ENCODE data around the gene STAT5B. TPM values are rescaled to one million over a fixed set of nuclear protein-coding genes. Genes with fewer than 3 reads are reported as not detected.

STAT5B gene
- total and polyA plus RNA-seq, 9 of the 15 experiments (the other 6 are each of a cell fraction or from before 2014, with no cell fraction given), result 20.8 to 176 (median 92.4) TPM

DNA sequence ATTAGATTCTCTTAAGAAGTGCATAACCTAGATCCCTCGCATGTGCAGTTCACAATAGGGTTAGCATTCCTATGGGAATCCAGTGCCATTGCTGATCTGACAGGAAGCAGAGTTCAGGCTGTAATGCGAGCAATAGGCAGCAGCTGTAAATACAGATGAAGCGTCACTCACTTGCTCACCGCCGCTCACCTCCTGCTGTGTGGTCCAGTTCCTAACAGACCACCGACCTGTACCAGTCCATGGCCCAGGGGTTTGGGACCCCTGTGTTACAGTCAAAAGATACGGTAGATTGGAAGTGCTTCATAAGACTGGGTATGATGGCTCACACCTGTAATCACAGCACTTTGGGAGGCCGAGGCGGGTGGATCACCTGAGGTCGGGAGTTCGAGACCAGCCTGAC is 14.9 kb upstream of the STAT5B start:
- H3K27ac ChIP-seq (ENCODE audit: extremely low read depth, low read depth, low read length), result peak overlapping the region; percentile 46; the same call in 2 of the 3 replicates
- ATAC-seq, result no peak
- peaks cover 68% of the 10 kb centered on the region for H3K36me3 ChIP-seq (ENCODE audit: control insufficient read depth, insufficient read depth, low read length)
- no peaks in the 10 kb centered on the region for H3K9me1 ChIP-seq (ENCODE audit: control insufficient read depth, insufficient read depth, low read length)
- no peak for FAIRE-seq
- no peaks in the 10 kb centered on the region for H3K9me3 ChIP-seq (replicated peaks; ENCODE audit: control insufficient read depth, insufficient read depth, low read depth, low read length)
- in situ Hi-C loops (cut with MboI), result no loop called here
- H3K4me3 ChIP-seq, result peak overlapping the region; percentile 88
- H3K27me3 ChIP-seq (ENCODE audit: control insufficient read depth in 2 of 2, insufficient read depth in 2 of 2, low read length in 2 of 2), result no peaks in the 10 kb centered on the region
- intact Hi-C loops (cut with micrococcal nuclease), result no loop called here
- POLR2A ChIA-PET, result interaction anchor here (0.8 to 2.7 kb wide), 6 partner anchors 10 to 69 kb away, joined by 3 to 13 read pairs (median 6); no protein-coding TSS in a partner anchor
- H2AFZ ChIP-seq (ENCODE audit: low read depth, low read length), result no peak overlapping the region
- BruUV-seq (replicated peaks), result no TSS peak
- H3K4me2 ChIP-seq (ENCODE audit: insufficient read depth, low read length), result peak overlapping the region; percentile 88
- H3K9ac ChIP-seq (ENCODE audit: insufficient read depth in 1 of 2, low read depth in 2 of 2, low read length in 2 of 2), result peak overlapping the region; percentile 83 to 97
- peaks cover 99% of the 10 kb centered on the region for H3K79me2 ChIP-seq (ENCODE audit: control insufficient read depth, insufficient read depth, low read length)
- H3K4me1 ChIP-seq (replicated peaks in 1 of 2; ENCODE audit: control insufficient read depth in 2 of 2, insufficient read depth in 2 of 2, low read length in 2 of 2), result peaks cover 24 to 44% of the 10 kb centered on the region in 2 experiments
- DNase-seq (ENCODE audit: extremely low read depth in 1 of 4, low spot score in 3 of 4), result no peak
- CTCF ChIA-PET (ENCODE audit: low intra/inter-chr PET ratio), result no interaction called here
- 3% methylated on average over 11 of the region's 11 CpGs for WGBS (ENCODE audit: insufficient coverage, low coverage, missing lambda C conversion rate)
- no peaks in the 10 kb centered on the region for H4K20me1 ChIP-seq (replicated peaks; ENCODE audit: control insufficient read depth, insufficient read depth, low read length)
- TF ChIP-seq SOX6 (IDR thresholded peaks at IDR 0.05) (no peak), ZC3H11A (IDR thresholded peaks at IDR 0.05; ENCODE audit: low read depth, low read length) (no peak), MEIS2 (IDR thresholded peaks at IDR 0.05; ENCODE audit: partially characterized antibody) (peak; percentile 28), RFX7 (CRISPR knock-in tag; IDR thresholded peaks at IDR 0.05) (no peak), SMARCB1 (IDR thresholded peaks at IDR 0.05; ENCODE audit: insufficient read length, low read depth) (no peak), CBX5 (IDR thresholded peaks at IDR 0.05; ENCODE audit: borderline replicate concordance, low read depth) (no peak), ZNF174 (CRISPR knock-in tag; IDR thresholded peaks at IDR 0.05) (no peak), FOS (IDR thresholded peaks at IDR 0.05; ENCODE audit: extremely low read depth, insufficient read length) (no peak), SETDB1 (IDR thresholded peaks at IDR 0.05; ENCODE audit: low read length) (no peak), PHF8 (IDR thresholded peaks at IDR 0.05; ENCODE audit: borderline replicate concordance, low read length) (no peak), TRIM28 (IDR thresholded peaks at IDR 0.05) (no peak), TEAD1 (CRISPR knock-in tag; IDR thresholded peaks at IDR 0.05) (no peak), ZNF23 (CRISPR knock-in tag; IDR thresholded peaks at IDR 0.05) (no peak), ZNF583 (CRISPR knock-in tag; IDR thresholded peaks at IDR 0.05) (no peak), ZNF589 (CRISPR knock-in tag; IDR thresholded peaks at IDR 0.05; ENCODE audit: low read depth) (no peak), EWSR1 (IDR thresholded peaks at IDR 0.05; ENCODE audit: borderline replicate concordance, low read depth, partially characterized antibody) (no peak)
- TF ChIP-seq, protein P1, sequence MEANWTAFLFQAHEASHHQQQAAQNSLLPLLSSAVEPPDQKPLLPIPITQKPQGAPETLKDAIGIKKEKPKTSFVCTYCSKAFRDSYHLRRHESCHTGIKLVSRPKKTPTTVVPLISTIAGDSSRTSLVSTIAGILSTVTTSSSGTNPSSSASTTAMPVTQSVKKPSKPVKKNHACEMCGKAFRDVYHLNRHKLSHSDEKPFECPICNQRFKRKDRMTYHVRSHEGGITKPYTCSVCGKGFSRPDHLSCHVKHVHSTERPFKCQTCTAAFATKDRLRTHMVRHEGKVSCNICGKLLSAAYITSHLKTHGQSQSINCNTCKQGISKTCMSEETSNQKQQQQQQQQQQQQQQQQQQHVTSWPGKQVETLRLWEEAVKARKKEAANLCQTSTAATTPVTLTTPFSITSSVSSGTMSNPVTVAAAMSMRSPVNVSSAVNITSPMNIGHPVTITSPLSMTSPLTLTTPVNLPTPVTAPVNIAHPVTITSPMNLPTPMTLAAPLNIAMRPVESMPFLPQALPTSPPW (CRISPR knock-in tag; IDR thresholded peaks at IDR 0.05), result no peak
- TF ChIP-seq, protein P2, sequence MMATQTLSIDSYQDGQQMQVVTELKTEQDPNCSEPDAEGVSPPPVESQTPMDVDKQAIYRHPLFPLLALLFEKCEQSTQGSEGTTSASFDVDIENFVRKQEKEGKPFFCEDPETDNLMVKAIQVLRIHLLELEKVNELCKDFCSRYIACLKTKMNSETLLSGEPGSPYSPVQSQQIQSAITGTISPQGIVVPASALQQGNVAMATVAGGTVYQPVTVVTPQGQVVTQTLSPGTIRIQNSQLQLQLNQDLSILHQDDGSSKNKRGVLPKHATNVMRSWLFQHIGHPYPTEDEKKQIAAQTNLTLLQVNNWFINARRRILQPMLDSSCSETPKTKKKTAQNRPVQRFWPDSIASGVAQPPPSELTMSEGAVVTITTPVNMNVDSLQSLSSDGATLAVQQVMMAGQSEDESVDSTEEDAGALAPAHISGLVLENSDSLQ (IDR thresholded peaks at IDR 0.05), result peak; percentile 73; the same call in 1 of the 2 replicates
- TF ChIP-seq, protein P3, sequence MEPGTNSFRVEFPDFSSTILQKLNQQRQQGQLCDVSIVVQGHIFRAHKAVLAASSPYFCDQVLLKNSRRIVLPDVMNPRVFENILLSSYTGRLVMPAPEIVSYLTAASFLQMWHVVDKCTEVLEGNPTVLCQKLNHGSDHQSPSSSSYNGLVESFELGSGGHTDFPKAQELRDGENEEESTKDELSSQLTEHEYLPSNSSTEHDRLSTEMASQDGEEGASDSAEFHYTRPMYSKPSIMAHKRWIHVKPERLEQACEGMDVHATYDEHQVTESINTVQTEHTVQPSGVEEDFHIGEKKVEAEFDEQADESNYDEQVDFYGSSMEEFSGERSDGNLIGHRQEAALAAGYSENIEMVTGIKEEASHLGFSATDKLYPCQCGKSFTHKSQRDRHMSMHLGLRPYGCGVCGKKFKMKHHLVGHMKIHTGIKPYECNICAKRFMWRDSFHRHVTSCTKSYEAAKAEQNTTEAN (CRISPR knock-in tag; IDR thresholded peaks at IDR 0.05), result no peak
- TF ChIP-seq, protein P4, sequence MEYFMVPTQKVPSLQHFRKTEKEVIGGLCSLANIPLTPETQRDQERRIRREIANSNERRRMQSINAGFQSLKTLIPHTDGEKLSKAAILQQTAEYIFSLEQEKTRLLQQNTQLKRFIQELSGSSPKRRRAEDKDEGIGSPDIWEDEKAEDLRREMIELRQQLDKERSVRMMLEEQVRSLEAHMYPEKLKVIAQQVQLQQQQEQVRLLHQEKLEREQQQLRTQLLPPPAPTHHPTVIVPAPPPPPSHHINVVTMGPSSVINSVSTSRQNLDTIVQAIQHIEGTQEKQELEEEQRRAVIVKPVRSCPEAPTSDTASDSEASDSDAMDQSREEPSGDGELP (CRISPR knock-in tag; IDR thresholded peaks at IDR 0.05; ENCODE audit: borderline replicate concordance), result 0 out of 2 replicates have a peak, but pooled peaks have one; percentile 14

Data from K562 (cell line).